HG03460 (cell line): Measurements from ENCODE around the gene PTPRM.

ENCODE experiments used
- ATAC-seq: cut with Tn5 transposase; IDR thresholded peaks from one replicate; pipeline ENCODE4 v1.9.1; 2021; ENCODE audit not compliant: unreplicated experiment

PTPRM gene

DNA sequence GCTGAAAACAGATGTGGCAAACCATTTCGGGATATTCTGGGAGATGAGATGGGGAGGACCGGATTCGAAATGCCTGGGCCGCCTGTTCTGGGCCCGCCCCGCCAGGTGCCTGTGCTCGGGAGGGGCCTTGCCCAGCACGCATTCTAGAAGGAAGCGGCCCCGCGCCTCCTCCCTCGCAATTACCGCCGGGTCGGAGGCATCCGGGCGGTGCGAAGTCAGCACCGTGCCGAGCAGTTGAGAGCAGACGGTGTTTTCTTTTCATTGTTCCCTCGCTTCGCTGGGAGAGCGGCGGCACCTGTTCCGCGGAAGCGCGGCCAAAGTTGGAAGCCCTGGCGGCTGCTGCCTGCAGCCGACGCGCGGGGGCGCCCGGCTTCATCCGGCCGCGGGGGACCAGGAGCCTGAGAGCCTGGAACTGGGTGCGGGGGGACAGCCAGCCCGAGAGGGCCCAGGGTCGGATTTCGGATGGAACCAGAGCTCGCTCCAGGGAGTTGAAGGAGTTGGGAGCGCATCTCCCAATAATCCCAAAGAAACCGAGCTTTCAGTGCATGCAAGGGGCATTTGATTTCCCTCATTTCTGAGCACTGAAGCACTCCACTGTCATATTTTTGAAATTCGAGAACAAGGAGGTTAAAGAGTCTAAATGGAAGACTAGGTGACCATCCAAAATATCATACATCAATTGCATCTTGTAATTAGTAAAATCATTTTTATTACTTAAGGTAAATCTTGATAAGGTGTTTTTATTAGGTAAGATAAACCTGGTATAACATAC lies 800.3 kb downstream of the PTPRM start:
- ATAC-seq = no peak

GRCh38 chr18:8368512-8369217 lies 801.5 kb downstream of the PTPRM start:
- ATAC-seq = no peak

DNA sequence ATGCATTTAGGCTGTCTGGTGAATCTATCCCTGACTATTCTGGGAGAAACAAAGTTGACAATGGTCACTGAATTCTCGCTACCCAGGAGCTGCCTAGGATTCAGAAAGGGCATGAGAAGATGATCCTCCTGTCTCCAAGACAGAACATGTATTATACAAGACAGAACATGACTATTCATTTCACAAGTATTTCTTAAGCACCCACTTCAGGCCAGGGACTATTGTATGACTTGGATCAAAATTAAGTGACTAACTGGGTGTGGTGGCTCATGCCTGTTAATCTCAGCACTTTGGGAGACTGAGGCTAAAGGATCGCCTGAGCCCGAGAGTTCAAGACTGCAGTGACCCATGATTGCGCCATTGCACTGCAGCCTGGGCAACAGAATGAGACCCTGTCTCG lies 806.4 kb downstream of the PTPRM start:
- no peak for ATAC-seq

- no peak for ATAC-seq
Measured at GRCh38 chr18:8374676-8375075, 807.6 kb downstream of the PTPRM start.

GRCh38 chr18:8375249-8375648 lies 808.1 kb downstream of the PTPRM start:
- no peak for ATAC-seq

GRCh38 chr18:8376113-8376512 lies 809.0 kb downstream of the PTPRM start:
- ATAC-seq = no peak

- ATAC-seq = no peak
Measured at GRCh38 chr18:8379187-8379941, 812.2 kb downstream of the PTPRM start.

GRCh38 chr18:8380006-8380405 lies 812.9 kb downstream of the PTPRM start:
- no peak for ATAC-seq

DNA sequence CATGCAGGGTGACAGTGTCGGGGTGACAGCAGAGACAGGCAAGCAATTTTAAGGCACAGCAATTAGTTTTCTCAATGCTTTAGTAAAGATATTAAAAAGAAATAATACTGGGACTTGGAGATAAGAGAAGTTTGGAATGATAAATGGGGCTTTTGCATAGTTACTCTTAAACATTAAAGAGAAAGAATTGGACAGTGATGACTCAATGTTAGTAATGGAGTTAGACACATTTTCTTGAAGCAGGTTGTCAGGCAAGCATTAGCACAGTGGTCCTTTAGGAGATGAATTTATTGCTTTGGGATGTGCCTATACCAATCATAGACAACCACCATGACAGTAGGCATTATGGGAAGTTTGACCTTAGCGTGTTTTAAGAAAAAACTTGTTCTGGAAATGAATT lies 813.8 kb downstream of the PTPRM start:
- ATAC-seq = no peak

GRCh38 chr18:8381821-8382459 lies 814.8 kb downstream of the PTPRM start:
- ATAC-seq = no peak

GRCh38 chr18:8385400-8385799 lies 818.3 kb downstream of the PTPRM start:
- no peak for ATAC-seq

DNA sequence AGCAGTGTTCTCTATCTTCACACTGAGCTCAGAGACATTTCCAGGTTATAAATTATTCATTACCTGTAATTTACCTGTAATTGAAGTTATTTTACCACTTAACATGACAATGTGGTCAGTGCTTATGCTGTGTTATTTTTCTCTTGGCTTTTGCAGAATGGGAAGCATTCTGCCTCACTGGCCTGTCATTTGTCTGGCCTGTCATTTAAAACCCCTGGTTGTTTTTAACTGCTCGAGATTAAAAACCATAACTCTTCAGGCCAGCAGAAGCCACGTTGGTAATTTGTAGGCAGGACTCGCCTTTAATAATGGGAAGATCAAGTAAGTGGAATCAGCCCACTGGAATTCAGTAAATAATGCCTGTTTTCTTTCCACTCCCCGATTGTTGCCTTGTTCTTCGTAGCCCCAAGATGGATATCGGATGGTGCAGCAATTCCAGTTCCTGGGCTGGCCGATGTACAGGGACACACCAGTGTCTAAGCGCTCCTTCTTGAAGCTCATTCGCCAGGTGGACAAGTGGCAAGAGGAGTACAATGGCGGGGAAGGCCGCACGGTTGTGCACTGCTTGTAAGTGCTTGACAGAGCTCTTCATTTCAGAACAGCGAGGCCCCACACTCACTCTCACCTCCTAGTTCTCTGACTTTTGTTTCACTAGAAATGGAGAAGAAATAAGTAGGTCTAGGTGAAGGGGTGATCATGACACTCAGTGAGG lies 819.7 kb downstream of the PTPRM start:
- no peak for ATAC-seq

GRCh38 chr18:8389391-8390340 lies 822.5 kb downstream of the PTPRM start:
- ATAC-seq = no peak

DNA sequence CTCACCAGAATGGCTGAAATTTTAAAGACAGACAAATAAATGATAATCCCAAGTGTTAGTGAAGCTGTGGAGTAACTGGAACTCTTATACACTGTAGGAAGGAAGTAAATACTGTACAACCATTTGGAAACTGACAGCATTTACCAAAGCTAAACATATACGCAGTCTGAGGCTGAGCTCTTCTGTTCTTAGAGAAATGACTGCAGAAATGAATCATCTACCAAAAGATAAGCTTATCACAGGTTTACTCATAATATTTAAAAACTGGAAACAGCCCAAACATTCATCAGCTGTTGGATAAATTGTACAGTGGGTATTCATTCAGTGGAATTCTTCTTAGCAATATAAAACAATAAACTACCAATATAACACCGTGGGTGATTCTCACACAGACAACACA lies 824.0 kb downstream of the PTPRM start:
- ATAC-seq = no peak

- ATAC-seq = no peak
Measured at GRCh38 chr18:8396254-8396653, 829.1 kb downstream of the PTPRM start.

DNA sequence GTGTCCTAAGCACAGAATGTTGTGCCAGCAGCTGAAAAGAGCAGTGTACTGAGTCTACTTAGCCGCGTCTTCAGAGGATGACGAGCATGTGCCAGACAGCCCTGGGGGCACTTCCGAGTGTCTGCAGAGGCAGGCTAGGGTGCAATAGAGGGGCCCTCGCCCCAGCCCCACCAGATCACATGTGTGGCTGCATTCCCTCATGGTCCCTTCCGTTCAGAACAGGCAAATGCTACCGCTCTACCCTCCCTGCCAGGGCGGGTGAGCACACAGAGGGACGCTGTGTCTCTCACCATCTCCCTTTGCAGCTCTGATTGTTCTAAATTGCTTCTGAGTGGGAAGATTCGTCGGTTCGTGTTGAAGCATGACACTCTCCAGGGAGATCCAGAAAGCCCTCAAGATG lies 829.9 kb downstream of the PTPRM start:
- ATAC-seq = no peak

DNA sequence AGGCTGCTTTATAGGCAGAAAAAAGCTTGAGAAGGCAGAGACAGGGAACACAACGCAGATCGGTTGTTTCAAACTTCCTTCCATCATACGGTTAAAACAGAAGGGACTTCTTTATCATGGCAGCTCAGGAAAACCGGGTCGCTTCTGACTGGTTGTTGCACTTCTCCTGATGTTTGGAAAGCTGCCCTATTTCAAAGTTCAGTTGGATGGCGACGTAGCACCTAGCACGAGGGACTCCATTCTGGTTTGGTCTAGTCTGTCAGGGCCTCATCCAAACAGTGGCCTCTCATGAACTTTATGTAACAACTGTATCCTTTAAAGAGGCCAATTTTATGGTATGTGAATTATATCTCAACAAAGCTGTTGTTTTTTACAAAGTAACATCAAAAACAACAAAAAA lies 832.0 kb downstream of the PTPRM start:
- no peak for ATAC-seq

DNA sequence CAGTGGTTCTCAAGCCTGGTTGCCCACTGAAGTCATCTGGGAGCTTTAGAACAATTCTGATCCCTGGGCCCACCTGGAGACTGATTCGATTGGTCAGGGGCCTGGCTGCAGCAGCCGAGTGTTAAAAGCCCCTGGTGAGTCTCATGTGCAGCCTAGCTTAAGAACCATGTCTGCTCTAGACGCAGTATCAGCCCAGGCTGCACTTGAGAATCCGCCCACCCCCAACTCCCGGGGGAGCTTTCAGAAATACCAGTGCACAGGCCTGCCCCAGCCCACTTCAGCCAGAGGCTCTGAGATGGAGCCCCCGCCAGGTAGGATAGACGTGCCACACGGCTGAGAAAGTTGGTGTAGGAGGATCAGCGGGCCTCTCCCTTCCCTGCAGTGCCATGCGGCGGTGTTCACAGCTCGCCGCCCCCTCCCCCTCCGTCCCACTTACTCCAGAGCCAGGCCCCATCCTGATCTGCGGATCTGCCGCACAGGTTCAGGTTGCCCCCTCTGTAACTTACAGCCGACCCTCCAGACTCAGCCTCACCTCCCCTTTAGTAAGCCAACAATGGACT lies 833.2 kb downstream of the PTPRM start:
- ATAC-seq = no peak

DNA sequence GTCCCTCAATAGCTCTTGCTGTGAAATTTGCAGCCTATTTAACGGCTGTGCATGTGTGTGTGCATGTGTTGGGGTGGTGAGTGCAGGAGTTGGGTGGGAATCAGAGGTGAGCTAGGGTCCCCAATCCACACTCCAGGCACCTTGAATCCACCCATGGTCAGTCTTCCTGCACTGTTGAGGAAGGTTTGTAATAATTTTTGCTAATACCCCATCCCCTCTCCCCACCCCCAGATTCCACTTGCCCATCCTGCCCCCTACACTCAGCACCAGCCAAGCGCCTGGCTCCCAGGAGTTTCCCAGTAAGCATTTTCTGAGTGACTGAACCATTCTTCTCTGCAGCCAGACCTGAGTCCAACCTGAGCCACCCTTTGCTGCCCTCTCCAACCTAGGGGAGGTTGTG lies 833.7 kb downstream of the PTPRM start:
- ATAC-seq = no peak
